HG02678 (cell line): ENCODE measurements around the gene KCND2.
A peak's percentile ranks its signal among the peaks of the same experiment; 100 is the strongest.

Source experiments
- ATAC-seq: cut with Tn5 transposase; IDR thresholded peaks from one replicate; pipeline ENCODE4 v1.9.1; 2021; ENCODE audit warnings: mild to moderate bottlenecking, moderate library complexity; ENCODE audit not compliant: unreplicated experiment

Gene KCND2

DNA sequence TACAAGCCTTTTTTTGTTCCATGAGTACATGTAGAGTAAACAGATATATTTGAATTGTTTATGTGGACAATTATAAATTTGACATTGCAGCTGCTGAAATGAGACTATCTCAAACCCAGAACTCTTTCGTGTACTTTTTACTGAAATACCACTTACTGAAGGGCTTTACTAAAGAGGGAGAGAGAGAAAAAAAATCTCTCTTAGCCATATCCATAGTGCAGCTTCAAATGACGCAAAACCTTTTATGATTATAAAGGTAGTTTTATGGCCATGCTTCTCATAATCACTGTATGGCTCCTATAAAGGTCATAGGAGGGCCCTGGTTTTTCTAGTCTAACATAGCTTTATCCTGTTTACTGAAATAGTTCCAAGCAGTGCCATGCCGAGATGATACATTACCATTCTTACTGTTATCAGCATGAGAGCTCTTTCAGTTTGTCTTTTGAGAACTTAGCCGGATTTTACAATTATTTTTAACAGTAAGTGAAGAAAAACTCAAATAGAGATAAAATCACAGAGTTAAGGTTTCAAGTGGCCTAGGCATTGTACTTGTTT is 35.1 kb downstream of the KCND2 start:
- no peak for ATAC-seq

DNA sequence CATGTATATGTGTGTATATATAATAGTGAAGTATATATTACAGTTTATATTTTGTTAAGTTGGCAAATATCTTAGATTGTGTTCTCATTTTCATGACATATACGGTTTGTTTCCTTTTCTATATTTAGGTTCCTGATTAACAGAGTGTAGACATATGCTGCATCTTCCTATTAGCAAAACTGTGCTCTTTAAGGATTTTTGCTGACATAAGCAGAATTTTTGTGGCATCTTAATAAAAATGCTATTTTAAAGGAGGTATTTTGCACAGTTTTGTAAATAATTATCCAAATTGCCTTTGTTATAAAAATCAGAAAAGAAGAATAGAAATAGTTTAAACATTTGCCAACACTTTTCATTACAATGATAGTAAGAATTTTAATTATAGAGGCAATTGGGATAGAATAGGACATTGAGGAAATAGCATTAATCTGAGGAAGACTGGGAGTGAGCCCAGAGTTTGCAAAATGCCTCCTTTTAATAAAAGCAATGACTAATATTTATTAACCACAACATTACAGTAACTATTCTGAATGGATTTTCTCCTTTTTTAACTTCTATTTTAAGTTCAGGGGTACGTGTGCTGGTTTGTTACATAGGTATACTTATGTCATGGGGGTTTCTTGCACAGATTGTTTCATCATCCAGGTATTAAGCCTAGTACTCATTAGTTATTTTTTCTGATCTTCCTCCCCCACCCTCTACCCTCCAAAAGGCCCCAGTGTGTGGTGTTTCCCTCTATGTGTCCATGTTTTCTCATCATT is 38.2 kb downstream of the KCND2 start:
- no peak for ATAC-seq

DNA sequence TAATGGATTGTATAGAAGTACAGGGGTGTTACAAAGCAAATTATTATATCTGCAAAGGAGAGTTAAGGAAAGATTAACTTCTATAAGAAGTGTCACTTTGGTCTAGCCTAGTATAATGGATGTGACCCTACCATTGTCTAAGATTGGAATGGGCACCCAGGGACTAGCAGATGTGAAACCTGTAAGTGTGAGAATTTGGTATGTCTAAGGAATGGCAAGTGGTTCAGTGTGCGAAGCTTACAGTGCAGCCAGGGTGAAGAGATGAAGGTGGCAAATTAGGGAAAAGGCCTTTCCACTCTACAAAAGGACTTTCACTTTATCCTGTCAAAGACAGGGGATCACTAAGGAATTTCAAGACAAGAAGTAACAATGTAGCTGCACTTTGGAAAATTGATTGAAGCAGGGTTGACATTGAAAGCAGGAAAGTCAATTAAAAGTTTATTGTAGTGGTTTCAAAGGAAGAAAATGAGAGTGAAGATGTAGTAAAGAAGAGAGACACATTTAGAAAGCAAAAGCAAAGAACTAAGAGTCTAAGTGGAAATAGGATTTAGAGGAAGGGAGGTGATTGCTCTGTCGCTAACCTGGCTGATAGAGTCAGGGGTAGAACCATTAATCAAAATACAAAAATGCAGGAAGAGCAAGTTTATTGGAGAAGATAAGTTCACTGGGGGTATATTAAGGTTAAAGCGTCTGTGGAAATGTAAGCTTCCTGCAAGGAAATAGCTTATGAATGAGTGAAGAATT is 47.4 kb downstream of the KCND2 start:
- no peak for ATAC-seq

DNA sequence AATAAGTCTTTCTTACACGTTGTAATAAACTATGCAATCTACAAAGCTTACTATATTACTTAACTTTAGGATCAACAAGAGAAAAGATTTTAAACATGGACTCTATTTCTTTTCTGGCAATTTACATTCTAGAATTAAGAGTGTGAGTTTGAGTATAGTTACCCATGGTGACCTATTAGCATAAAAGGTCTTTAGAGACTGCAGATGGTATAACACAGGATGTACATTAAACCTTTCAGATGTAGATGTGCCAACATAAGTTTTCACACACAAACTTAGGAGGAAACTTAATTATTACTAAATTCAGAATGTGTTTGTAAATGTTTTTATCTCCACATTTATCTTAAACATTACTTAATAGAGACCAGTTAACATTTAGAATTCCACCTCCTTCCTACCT is 54.1 kb downstream of the KCND2 start:
- ATAC-seq, result no peak

DNA sequence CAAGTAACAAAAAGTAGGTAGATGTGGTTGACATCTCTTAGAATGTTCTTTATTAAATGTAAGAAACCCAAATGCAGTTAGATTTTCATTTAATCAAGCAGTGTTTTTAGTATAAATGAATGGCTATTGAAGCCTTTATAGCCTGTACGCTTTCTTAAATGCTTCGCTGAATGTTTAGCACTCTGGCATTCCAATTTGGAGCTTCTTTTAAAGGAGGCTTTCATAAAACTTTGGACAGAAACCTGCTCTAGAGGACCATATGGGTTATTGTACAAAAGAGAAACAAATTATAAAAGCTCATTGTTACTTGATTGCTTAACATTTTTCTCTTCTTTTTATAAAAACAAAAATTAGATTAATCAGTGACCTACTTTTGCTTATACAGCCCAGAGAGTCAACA is 59.5 kb downstream of the KCND2 start:
- no peak for ATAC-seq

DNA sequence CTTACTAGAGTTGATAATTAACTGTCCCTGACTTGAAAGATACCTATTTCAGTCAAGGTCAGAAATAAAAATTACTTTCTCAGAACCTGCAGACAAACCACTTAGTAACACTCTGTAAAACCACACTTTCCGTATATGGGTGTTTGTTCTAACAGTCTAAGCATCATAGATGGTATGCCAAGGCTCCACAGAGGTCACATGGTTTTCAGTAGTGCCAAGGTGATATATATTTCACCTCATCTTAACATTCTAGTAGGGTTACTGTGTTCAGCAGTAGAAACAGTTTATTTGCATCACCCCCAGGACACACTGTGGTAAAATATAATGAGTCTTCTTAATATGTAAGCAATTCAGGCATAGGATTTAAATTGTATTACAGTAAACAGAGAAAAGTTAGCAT is 61.5 kb downstream of the KCND2 start:
- ATAC-seq, result peak; percentile 97

DNA sequence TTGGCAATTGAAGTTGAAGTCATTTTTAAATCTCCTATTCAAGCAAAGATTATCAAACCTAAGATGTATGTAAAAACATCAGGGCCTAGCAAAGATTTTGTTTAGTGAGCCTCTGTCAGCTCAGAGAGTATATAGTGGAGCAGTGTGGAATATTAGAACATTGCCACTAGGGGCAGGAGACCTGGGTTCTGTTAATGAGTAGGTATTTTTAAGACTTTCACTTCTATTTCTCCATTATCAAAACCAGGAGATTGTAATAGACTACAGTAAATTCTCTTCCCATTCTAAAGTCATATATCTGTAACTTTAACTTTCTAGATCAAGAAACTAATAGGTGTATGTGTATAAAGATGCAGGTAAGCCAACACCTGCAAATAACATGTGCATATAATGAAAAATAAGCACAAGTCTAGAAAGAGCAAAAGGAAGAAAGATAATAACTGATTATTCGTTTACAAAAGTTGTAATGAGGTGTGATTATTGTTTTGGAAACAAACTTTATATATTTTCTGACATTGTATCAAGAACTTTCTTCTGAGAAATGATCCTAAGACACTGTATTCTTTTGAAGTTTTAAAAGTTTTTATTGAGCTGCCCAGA is 64.4 kb downstream of the KCND2 start:
- ATAC-seq, result peak; percentile 41

DNA sequence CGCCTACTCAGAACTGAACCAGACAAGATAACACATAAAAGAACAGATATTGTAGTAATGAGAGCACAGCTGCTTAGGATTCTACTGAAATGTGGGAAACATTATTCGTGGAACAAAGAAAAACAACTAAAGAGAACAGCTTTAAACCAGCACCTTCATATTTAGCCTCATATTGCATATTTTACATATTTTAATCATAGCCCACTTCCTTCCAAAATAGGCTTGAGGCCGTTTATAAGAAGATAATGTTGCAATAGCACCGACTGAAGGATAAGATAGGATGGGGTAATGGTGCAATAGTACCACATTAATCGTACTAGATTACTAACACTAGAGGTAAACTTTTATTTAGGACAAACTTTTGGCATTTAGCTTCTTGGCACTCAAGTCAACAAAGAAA is 71.3 kb downstream of the KCND2 start:
- no peak for ATAC-seq

DNA sequence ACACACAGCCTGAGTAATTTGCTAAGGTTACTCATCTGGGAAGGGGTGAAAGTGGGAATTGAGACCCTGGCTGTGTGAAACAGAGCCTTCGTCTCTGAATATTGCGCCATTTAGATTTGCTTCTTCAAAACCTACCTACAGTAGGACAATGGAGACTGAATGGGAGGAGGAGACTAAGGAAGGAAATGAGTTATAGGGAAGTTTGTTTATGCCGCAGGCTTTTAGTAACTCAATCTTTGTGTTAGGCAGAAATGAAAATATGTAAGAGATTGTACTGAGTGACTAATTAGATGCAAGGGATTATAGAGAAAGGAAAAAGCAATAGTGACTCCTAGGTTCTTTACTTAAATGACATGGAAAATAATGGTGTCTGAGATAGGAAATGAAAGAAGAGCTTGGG is 80.2 kb downstream of the KCND2 start:
- ATAC-seq, result no peak

DNA sequence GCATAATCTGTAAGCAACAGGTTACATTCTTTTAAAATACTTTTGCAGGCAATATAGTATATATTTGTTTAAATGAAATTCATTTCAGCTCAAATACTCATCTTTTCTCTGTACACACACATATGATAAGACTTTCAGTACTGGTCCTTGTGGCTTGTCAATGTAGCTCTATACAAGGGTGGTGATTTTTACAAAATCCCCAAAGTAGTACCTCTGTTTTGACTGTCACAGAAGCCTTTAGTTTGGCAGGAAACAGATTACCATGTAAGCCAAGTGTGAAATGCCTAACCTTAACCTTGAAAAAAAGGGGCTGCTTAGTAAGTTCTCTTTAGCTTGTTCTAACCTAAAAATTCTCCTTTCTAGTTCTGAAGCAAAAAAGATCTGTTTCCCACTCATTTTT is 87.9 kb downstream of the KCND2 start:
- ATAC-seq, result peak; percentile 95

DNA sequence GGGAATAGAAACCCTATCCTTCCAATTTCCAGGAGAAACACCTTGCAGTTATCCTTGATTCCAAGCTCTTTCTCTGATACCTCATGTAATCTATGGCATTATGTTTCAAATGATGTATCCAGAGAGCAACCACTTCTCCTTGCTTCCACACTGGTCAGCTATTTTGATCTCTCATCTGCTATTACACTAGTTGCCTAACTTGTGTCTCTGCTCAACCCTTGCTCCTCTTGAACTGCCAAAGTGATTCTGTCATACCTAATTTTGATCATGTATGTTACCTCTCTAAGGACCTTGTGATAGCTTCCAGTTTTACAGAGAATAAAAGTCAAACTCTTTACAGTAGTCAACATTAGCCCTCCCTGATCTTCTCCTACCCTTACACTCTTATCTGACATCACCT is 90.4 kb downstream of the KCND2 start:
- no peak for ATAC-seq

DNA sequence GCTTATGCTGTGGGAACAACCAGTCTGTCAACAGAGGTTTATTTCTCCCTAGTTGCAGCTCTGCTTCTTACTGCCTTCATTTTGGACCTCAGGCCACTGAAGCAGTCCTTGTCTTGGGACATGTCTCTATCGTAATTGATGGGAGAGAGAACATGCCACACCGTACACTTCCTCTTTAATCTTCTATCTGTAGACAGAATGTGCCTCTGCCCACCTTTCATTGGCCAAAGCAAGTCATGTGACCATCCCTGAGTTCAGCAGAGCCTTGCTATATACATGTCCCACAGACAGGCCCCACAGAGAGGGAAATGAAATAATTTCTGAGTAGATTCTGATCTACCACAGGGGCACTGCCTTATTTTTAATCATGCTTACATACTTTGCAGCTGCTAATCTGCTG is 98.0 kb downstream of the KCND2 start:
- ATAC-seq, result no peak

DNA sequence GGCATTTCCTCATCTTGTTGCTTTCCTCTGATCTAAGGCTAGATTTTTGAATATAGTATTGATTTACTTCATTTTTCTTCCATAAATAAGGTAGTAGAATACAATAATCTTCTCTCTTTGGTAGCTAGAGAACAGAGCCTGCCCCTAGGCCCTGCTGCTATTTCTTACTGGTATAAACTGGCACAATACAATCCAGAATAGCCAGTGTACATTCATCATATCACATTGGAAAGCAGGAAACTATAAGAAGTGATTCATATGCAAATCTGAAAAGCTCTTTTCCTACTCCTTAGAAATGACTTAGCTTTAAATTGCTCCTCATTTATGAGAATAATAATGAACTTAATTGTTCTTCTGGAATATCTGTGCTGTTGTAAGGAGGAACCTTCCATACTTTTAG is 100.2 kb downstream of the KCND2 start:
- no peak for ATAC-seq

DNA sequence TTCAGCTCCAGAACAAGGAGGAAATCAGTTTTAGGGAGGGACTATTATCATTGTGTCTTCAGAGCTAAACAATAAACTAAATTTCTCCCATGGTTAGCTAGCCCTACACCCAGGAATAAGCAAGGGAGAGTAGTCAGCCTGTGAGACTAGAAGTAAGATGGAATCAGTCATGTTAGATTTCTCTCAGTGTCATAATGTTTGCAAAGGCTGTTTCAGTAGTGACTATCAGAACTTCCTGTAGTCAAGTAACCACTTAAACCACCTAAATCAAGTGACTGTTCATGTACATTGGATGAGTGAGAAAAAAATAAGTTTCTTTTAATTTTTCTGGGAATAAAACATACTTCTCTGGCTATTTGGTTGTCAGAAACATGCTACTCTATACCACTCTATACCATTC is 121.6 kb downstream of the KCND2 start:
- peak; percentile 51 for ATAC-seq

DNA sequence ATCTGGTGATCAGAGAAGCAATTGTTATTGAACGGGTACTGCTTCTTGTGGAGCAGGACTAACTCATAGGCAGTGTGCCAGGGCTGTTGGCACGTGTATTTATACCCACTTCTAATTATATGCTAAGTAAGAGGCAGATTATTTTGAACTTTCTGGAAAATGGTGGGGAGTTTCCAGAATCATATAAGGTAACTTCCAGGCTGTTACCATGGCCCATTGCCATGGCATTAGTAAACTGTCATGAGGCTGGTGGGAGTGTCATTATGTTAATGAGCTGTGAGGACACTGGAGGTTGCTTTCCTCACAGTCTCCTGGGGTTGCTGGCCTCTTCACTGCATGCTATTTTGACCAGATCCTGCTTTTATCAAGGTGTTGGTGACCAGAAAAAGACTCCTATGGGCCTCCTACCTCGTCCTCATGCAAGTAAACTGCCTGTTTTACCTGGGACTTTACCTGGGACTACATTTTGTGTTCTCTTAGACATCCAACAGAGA is 122.6 kb downstream of the KCND2 start:
- peak; percentile 89 for ATAC-seq

DNA sequence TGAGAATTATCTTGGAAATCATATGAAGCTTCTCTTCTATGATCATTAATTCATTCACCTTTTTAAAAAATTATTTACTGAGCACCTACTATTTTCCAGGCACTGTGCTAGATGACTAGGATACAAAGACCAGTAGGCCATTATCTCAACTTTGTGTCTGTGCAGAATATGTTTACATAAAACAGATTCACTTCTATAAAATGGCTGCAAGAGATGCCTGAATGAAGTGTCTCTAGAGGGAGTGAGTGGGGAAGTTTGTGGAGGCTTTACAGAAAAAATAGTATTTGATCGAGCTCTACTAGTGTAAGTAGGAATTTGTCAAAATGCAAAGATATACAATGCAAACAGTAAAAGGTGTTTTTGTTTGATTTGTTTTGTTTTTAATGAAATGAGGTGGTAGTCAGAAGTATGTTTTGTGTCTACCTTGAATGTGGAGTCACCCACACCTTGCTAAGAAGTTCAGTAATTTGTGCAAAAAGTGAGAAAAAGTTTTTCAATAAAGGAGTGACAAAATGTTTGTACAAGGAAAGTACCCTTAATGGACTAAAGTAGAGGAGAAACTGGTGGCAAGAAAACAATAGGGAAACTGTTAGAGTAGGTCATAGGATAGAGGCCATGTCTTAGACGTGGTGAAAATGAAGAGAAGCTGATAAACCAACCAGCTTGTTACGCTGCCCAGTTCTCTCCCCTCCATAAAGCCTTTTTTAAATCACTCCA is 125.5 kb downstream of the KCND2 start:
- ATAC-seq, result no peak

DNA sequence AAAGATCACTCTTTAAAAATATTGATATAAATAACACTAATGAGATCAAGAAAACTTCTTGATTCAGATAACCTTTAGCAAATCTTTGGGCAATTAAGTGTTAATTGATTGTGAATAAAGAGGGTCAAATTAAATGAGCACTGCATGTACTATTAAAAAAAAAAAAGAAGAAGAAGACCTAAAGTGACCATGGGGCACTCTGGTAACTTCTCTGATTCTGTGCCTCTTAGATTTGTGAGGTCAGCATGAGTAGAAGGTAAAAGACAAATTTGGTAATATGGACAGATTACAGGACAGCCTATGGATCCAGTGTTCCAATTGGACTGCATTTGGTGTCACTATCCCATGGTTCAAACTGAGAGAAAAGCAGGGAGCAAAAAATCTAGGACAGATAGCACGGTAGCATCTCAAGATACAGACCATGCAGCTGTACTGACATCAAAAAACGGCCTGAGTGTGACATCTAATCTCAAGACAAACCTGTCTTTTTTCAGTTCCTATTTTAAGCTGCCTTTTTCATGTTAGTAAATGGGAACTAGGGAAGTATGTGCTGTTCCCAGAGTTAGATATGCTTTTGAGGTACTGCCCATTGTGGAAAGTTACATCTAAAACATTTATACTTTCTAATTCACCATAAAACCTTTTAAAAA is 128.0 kb downstream of the KCND2 start:
- peak; percentile 33 for ATAC-seq

DNA sequence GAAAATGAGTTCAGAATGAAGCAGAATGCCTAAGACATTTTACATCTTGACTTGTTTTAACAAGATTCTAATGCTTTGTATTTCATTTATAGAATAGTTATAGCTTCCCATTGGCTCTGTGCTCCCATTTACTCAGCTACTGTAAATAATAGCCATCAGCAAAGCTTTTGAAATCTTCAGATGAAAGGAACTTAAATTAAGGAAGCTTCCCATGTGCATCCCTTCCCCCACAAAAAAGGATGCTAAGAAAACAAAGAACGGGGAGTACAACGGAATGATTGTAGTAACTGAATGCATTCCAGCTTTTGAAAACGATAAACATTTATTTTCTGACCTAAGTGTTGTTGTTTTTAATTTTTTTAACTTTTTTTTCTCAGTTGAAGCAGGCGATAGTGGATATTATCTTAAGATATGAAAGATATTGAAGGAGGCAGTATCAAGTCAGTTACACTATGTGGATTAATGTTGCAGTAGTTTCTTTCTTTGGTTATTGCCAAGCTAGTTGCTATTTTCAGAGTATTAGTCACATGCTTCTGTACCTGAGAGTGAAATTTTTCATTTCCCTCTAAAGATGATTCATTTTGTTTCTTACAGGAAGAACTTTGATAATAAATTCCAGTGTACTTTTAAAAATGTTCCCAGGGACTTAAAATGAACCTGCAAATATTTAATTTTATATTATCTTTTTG is 129.2 kb downstream of the KCND2 start:
- peak; percentile 48 for ATAC-seq

DNA sequence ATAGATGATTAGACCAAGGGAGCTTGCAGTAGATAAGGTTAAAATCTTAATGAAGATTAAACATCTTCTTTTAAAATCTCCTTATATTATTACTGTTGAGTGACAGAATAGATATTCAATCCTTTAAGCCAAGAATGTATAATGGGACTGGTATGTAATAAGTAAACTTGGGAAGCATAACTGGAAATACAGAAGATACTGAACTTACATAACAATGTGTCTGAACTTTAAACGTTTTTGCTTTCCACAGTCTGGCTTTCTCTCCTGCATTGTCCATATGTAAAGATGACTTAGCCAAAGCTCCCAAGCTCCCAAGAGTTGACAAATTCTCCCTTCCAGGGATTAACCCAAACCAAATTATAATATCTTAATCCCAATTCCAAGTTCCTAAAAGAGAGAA is 129.8 kb downstream of the KCND2 start:
- no peak for ATAC-seq

DNA sequence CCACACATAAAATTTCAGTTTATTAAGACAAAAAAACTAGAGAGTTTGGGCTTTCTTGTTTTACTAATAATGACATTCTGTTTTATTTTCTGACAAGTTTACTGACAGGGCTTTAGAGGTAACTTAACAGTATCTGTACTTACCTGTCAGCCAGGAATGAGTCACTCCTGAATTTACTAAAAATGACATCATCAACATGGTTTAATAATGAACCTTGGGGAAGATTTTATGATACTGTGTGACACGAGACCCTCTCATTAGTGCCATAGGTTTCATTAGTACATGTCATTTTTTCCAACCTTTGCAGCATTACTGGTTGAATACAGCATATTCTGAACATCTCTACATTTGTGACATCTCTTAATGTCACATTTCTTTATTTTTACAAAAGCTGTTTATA is 131.1 kb downstream of the KCND2 start:
- ATAC-seq, result peak; percentile 64
